OCI-M2 (cell line): ENCODE results near the gene RASAL3.
"Not testable (repeated sequence)": the region's sequence is repeated elsewhere in the genome, so short reads cannot be mapped to it uniquely, and the experiment has no call there.

Experiments used
- DNase-seq: peaks from one replicate; lab custom pipeline; 2025; ENCODE audit not compliant: unreplicated experiment; lab: John Stamatoyannopoulos, UW

Gene RASAL3

GRCh38 chr19:15421721-15422260 is 42.6 kb downstream of the RASAL3 start:
- no peak for DNase-seq

GRCh38 chr19:15421136-15421695 is 43.1 kb downstream of the RASAL3 start:
- no peak for DNase-seq

DNA sequence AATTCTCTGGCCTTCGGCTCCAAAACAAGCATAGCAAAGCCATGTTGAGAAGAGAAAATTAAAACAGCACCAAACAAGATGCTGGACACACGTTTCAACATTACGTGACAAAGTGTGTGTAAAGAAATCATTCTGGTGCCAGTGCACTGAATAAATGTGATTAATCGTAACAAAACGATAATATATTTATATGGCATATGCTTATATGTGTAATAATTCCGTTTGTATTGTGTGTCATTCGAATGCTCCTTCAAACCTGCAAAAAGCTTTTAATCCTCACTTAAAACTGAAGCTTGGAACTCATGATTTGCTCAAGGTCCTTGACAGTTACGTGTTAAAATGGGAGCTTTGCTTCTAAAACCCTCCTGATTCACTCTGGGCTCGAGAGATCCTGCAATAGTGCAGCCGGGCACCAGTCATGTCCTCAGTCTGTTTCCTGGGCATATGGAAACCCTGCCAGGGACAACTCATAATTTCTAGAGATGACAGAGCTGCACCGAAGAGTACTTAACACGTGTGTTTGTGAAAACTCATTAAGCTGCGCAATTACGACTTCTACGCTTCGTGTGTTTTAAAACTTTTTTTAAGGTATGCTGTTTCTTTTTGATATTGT is 44.8 kb downstream of the RASAL3 start:
- no peak for DNase-seq

GRCh38 chr19:15418579-15419412 is 45.5 kb downstream of the RASAL3 start, which contains the start of gene AKAP8L:
Gene AKAP8L, minus strand, starts transcription at chr19:15418988. Its CDS starts 65 bp downstream, at chr19:15418923.
- DNase-seq: peak; percentile 95

GRCh38 chr19:15418231-15418578 is 46.1 kb downstream of the RASAL3 start:
- DNase-seq: no peak

DNA sequence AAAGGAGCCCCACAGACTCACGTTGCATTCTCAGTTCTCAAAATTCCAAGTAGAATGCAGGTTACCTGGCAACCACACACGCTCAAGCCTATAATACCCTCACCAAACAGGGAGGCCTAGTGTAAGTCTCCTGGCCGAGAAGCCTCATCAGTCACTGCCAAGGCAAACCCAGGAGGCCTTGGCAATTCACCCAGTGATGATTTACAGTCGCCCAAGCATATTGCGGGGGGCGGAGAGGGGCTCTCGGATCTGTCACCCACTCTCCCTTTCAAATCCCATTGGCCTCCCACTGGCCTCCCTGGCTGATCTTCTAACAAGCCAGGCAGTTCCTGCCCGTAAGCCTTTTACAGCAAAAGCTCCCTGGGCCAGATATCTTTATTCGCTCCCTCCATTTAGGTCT is 46.6 kb downstream of the RASAL3 start:
- no peak for DNase-seq

DNA sequence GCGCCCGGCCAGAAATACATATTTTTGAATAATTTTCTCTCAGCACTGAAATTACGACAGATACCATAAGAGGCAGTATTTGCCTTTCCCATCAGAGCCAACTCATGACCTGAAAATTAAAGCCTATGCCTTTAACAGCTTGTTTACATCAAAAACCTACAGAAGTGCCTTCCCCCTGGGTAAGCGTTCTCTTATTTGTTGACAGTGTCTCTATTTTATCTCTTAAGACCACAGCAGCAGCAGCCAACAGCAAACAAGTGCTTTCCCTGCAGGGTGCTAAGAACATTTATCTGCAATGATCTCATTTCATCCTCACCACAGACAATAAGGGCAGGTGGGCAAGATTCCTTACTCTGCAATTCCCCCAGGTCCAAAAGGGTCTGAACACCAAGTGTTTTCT is 51.5 kb downstream of the RASAL3 start:
- no peak for DNase-seq

GRCh38 chr19:15411351-15411750 is 53.0 kb downstream of the RASAL3 start:
- DNase-seq: not testable (repeated sequence)

DNA sequence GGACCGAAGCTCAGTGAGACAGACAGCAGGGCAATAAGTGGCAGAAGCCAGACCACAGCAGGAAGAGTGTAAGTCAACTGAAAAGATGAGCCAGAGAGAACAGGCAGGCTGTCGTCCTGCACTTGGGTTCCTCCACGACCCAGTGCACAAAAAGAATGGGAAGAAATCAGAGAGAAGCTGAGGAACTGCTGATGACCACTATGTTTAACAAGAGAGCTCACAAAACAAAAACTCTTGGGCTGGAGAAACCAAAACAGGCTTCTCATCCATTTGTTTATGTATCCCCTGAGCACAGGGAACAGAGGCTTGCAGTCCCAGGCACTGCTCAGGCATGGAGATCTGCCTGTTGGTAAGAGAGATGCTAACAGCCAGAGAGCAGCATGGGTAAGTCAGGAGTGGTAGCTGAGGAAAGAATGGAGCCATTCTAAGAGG is 59.5 kb downstream of the RASAL3 start:
- DNase-seq: no peak

GRCh38 chr19:15404097-15404779 is 60.1 kb downstream of the RASAL3 start:
- DNase-seq: no peak

- no peak for DNase-seq
Observed at GRCh38 chr19:15403151-15403531, 61.2 kb downstream of the RASAL3 start.

GRCh38 chr19:15402411-15403150 is 61.8 kb downstream of the RASAL3 start:
- DNase-seq: no peak
